Lower leg skin (tissue), 4 donors: Measurements from ENCODE around the gene PELI3. TPM values are rescaled to one million over a fixed set of nuclear protein-coding genes. Genes with fewer than 3 reads are reported as not detected.
"Not testable (repeated sequence)": the region's sequence is repeated elsewhere in the genome, so short reads cannot be mapped to it uniquely, and the experiment has no call there.

ENCODE experiments used
- DNase-seq, 2 donors: peaks; one replicate each; pipeline ENCODE4 v3.0.0-alpha.2; 2019; ENCODE audit warnings: low spot score in 2 of 2
- H3K4me3 ChIP-seq: fragments of 200-600 bp; sonication (generic); 2 replicates; pipeline ENCODE4 v1.5.1; 2017; ENCODE audit warnings: mild to moderate bottlenecking, low read depth; ENCODE audit not compliant: poor library complexity, severe bottlenecking
- CTCF ChIP-seq, 3 donors: fragments of 450-650 bp; IDR thresholded peaks; one replicate each; pipeline ENCODE4 v1.5.1; 2016; ENCODE audit warnings: antibody characterized with exemption in 3 of 3, mild to moderate bottlenecking in 3 of 3, moderate library complexity in 2 of 3
- POLR2A ChIP-seq, 2 donors: fragments of 450-650 bp; IDR thresholded peaks; one replicate each; pipeline ENCODE4 v1.6.1; 2016 to 2017; ENCODE audit warnings: antibody characterized with exemption in 2 of 2, mild to moderate bottlenecking in 1 of 2, moderate library complexity in 1 of 2
- WGBS, 2 donors: methylation state at CpG; one replicate each; pipeline ENCODE4 v1.1.5; 2018; 5-methylcytosine and 5-hydroxymethylcytosine counted together
- intact Hi-C: fragments of 100-400 bp; cut with DNase I; formaldehyde crosslinking; loops from one replicate; pipeline ENCODE4 v1.15.0; 2023; ENCODE audit warnings: low total_unique reads
- total RNA-seq, 4 donors: library from RNA; depleted of rRNA; stranded (reverse); fragments of >200 nt; gene quantifications; one replicate each; pipeline ENCODE4 v1.1.0, GENCODE V29; 2016

PELI3 gene
- total RNA-seq, 4 donors from 2014 or later, result 14.3 to 22.0 (median 17.1) TPM

- 89 to 93% methylated on average over 6 of the region's 6 CpGs for WGBS, 2 donors
- intact Hi-C loops, result no loop called here
- TF ChIP-seq CTCF (IDR thresholded peaks at IDR 0.05) (no peak), POLR2A (IDR thresholded peaks at IDR 0.05) (no peak)
- no peak overlapping the region for H3K4me3 ChIP-seq
- no peak for DNase-seq
Measured at GRCh38 chr11:66457826-66458225, 8.9 kb upstream of the PELI3 start.

GRCh38 chr11:66459138-66459778 lies 7.4 kb upstream of the PELI3 start:
- no peak overlapping the region for H3K4me3 ChIP-seq
- WGBS, 2 donors, result 67 to 78% methylated on average over 5 of the region's 5 CpGs
- no peak for TF ChIP-seq CTCF (IDR thresholded peaks at IDR 0.05)
- no peak for TF ChIP-seq POLR2A (IDR thresholded peaks at IDR 0.05)
- no peak for DNase-seq
- intact Hi-C loops, result no loop called here

GRCh38 chr11:66462010-66462409 lies 4.7 kb upstream of the PELI3 start:
- intact Hi-C loops, result no loop called here
- no peak overlapping the region for H3K4me3 ChIP-seq
- no peak for DNase-seq
- no peak for TF ChIP-seq CTCF (IDR thresholded peaks at IDR 0.05)
- TF ChIP-seq POLR2A (IDR thresholded peaks at IDR 0.05), result no peak

GRCh38 chr11:66462911-66463310 lies 3.8 kb upstream of the PELI3 start:
- WGBS, 2 donors, result 91% methylated on average over 3 of the region's 3 CpGs
- intact Hi-C loops, result no loop called here
- H3K4me3 ChIP-seq, result no peak overlapping the region
- DNase-seq, result no peak
- TF ChIP-seq CTCF (IDR thresholded peaks at IDR 0.05), result no peak
- TF ChIP-seq POLR2A (IDR thresholded peaks at IDR 0.05), result no peak

- DNase-seq, intact Hi-C loops, H3K4me3 ChIP-seq: not testable (repeated sequence)
- WGBS, 2 donors, result 87 to 90% methylated on average over 5 of the region's 5 CpGs
Measured at GRCh38 chr11:66464116-66464515, 2.6 kb upstream of the PELI3 start.

GRCh38 chr11:66464916-66465315 lies 1.8 kb upstream of the PELI3 start:
- TF ChIP-seq CTCF (IDR thresholded peaks at IDR 0.05) (no peak), POLR2A (IDR thresholded peaks at IDR 0.05) (no peak)

More at GRCh38 chr11:66464916-66465315, 1.8 kb upstream of the PELI3 start:
- DNase-seq, result no peak
- H3K4me3 ChIP-seq, result no peak overlapping the region
- WGBS, 2 donors, result 89 to 92% methylated on average over 1 of the region's 1 CpG
- intact Hi-C loops, result no loop called here
